HCEC 1CT (cell line): ENCODE results near the gene PRDX3.
"Not testable (repeated sequence)": the region's sequence is repeated elsewhere in the genome, so short reads cannot be mapped to it uniquely, and the experiment has no call there.

Source experiments
- DNase-seq: peaks from one replicate; pipeline ENCODE4 v3.0.0-alpha.2; 2017

PRDX3 gene

DNA sequence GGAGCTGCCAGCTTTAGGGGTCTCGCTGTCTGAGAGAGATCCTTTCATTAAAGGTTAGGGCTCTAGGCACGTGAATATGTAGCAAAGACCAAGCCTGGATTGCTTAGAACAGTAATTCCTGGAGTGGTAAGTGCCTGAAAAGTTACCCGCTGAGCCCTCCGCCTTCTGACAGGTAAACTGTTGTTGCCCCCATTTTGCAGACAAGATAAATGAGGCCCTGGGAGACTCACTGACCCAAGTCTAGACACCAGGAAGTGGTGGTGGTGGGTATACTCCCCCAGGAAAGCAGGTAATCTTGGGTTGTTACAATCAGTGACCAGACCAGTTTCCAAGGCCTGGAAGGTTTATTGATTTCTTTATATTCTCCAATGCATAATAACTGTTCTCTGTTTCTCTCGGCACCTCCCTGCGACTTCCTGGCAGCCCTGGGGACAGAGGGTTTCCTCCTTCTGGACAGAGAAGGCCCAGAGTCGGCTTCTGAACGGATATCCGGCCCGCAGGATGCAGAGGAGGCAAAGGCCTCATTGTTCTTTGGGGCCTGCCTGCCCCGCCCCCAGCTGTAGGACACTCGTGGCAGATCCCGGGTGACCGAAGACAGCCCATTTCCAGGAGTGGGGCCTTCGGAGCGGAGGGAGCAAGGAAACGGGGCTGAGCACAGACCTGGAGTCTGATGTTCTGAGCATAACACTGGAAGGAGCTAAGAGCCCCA, 27.4 kb upstream of the PRDX3 start:
- no peak for DNase-seq

DNA sequence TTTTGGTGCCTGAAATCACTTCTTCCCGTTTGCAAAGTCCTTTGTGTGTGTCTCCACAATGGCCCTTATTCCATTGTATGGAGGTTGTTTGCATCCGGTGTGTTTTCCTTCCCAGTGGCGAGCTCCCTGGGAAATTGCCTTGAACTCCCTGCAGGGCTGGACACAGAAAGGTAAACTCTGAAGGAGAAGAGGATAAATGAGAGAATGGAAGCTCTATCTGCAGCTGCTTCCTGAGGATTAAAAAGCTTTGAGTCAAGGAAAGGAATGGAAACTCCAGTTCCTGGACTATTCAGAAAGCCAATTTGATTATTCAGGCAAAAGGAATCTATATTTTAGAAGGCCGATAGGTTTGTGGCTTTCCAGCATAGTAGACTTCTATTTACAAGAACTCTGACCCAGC, 24.4 kb upstream of the PRDX3 start:
- peak; percentile 74 for DNase-seq

DNA sequence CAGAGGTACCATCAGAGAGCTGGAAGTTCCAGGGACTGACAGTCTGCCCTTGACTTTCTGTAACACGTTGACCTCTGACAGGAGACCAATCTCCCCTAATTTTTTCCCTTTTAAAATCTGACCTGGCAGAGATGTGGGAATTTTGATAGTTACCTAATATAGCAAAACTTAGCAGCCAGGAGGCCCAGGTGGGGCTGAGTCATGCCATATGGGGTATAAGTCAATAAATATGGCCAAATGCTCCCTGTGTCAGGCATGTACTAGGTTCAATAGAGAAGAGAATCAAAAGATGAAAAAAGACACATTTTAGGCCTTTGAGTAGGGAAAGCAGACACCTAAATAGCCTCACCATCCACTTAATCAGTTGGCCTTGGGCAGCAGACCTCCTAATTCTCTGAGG, 22.6 kb upstream of the PRDX3 start:
- DNase-seq = no peak

GRCh38 chr10:119199231-119199992, 20.8 kb upstream of the PRDX3 start:
- peak; percentile 79 for DNase-seq

DNA sequence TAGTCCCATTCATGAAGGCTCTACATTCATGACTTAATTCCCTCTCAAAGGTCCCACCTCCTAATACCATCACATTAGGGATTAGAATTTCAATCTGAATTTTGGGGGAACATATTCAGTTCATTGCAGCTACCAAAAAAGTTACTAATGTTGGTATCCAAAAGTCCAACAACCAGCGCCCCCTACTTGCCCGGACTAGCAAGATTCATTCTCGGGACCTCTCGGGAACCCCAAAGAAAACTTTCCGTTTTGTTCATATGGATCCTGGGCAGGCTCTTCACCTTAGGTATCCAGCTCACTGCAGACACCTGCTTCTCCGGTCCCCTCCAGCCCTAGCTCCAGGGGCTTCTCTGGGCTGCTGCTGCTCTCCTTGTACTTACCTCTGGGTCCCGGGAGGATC, 19.8 kb upstream of the PRDX3 start:
- peak; percentile 15 for DNase-seq

GRCh38 chr10:119197921-119198320, 19.3 kb upstream of the PRDX3 start:
- DNase-seq = peak; percentile 86

- no peak for DNase-seq
Measured at GRCh38 chr10:119191881-119192280, 13.3 kb upstream of the PRDX3 start.

DNA sequence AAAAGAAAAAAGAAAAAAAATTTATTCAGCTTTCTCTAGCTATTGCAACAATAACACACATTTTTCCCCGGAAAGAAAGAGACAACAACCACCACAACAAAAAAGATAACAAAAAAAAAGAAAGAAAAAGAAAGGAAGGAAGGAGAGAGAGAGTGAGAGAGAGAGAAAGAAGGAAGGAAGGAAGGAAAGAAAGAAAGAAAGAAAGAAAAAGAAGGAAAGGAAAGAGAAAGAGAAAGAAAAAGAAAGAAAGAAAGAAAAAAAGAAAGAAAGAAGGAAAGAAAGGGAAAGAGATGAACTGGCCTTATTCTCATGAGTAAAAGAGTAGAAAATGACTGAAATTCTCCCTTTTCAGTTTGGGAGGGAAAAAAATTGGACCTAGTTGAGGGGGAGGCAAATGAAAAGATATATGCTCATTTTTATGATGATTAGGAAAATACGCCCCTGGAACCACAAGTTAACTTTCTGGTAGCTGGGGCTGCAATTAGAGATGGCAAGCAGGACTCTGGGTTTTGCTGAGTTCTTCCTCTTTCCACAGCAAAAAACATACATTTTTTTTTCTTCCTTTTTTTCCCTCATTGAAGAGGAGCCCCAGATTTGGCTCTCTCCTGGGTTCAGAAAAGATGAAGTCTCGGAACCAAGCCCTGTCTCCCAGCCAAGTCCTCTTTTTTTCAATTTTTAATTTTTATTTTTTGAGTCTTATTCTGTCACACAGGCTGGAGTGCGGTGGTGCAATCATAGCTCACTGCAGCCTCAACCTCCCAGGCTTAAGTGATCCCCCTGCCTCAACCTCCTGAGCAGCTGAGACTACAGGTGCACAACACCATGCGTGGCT, 12.6 kb upstream of the PRDX3 start:
- DNase-seq = no peak

DNA sequence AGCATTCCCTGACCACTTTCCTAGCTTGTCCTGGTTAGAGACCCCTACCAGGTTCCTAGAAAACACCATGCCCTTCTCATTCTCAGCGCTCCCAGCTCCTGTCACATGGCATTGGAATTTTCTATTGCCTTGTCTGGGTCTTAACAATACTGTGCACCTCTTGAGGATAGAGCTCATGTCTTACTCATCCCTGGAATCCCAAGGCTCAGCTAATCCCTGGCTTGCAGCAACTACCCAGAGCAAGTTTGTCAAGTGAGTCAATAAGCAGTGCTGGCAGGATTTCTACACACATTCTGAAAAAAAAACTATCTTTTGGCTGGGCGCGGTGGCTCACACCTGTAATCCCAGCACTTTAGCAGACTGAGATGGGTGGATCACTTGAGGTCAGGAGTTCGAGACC, 11.7 kb upstream of the PRDX3 start:
- DNase-seq = peak; percentile 98

- DNase-seq = no peak
Measured at GRCh38 chr10:119189811-119190282, 11.2 kb upstream of the PRDX3 start.

DNA sequence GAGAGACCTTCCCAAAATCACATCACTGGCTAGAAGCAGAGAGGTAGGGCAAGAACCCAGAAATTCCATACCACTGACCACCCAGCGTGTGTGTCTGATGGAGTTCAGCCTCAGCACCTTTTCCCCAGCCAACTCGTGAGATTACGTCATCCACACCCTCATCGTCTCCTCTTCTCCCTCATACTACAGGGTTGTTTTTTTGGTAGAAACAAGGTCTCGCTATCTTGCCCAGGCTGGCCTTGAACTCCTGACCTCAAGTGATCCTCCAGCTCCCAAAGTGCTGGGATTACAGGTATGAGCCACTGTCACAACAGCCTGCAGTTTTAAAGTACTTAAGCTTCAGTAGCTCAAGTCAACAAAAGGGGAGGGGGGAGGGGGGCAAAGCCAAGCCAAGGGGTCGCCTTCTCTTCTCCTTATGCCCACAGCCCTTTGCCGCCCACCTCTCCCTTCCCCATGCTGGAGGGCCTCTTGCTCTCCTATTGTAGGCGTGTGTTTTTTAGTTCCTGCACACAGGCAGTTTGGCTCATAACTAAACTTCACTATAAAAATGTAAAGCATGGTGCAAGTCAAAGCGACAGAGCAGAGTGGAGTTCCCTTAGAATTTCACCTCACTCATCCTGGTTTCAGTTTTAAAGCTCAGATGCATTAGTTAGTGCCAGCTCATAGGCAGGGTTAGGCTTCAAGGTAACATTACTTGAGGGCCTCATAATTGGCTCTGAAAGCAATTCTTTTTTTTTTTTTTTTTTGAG, 5.2 kb upstream of the PRDX3 start:
- no peak for DNase-seq

GRCh38 chr10:119180850-119181400, 2.3 kb upstream of the PRDX3 start:
- DNase-seq = not testable (repeated sequence)

DNA sequence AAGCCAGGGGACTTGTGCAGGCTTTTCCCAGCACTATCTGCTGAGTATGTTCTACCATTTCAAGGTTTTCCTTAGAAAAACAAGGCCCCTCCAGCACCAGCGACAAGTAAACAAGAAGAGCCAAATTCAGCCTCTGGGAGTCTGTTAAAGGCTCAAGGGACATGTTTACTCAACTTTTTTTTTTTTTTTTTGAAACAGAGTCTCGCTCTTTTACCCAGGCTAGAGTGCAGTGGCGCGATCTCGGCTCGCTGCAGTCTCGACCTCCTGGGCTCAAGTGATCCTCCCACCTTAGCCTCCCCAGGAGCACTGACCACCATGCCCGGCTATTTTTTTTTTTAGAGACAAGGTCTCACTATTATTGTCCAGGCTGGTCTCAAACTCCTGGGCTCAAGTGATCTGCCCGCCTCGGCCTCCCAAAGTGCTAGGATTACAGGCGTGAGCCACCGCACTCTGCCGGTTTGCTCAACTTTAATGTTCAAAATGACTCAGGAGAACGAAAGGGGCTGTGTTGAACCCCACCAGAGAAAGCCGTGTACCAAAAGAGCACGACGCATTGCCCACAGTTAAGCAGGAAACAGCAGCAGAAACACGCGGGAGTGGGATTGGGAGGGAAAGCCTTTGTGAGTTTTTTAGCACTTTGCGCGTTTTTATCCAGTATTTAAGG, 772 bp downstream of the PRDX3 start:
- DNase-seq = peak; percentile 18

DNA sequence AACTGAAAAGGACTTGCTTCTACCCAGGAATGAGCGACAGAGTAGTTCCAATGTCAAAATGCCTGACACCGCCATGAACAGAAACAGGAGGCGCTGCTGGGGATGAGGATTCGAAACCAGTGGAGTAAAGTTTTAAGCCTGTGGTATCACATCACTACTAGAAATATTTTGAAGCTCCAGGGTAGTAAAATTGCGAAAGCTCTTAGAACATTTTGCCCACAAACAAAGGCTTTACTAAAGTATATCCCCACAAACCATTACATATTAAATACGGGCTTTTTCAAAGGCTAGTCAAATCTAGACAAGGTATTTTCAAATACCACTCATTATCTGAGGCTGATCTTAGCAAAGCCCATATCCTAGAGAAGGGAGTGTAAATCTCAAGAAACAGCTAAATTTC, 2.4 kb downstream of the PRDX3 start:
- no peak for DNase-seq

GRCh38 chr10:119174109-119174508, 4.5 kb downstream of the PRDX3 start:
- no peak for DNase-seq

DNA sequence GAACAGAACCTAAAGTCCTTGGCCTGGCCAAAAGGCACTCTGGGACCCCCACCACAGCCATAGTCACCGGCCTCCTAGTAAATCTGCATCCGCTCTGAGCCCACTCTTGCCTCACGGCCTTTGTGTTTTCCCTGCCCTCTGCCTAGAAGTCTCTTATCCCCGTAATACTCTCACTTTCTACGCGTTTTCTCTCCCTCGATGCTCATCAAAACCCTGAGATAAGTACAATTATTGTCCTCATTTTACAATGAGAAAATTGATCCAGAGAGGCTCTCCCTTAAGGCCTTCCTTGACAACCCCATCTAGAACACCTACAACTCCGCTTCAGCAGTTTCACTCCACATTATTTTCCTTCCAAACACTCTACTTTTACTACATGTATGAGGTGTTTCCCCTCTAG, 11.6 kb downstream of the PRDX3 start:
- DNase-seq = no peak

GRCh38 chr10:119166564-119166963, 12.0 kb downstream of the PRDX3 start:
- no peak for DNase-seq

DNA sequence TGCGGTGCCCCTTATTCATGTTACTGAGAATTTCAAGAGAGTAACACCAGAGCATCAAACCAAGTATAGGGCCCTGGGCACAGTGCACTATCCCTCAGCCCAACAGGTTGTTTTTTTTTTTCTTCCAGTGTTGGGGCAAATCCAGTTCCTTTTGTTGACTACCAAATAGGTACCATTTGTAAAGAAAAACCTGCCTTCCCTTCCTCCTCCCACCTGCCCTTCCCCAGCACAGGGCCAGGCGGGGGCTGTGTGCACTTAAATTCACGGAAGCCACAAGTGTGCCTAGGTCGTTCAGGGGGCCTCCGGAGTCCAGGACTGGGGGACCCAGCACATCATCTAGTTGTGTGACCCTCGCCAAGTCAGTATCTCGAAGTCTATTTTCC, 12.5 kb downstream of the PRDX3 start:
- no peak for DNase-seq

- peak; percentile 66 for DNase-seq
Measured at GRCh38 chr10:119165171-119166117, 13.2 kb downstream of the PRDX3 start, which contains the start of gene SFXN4. Gene SFXN4 (minus strand): TSS chr10:119165714. CDS start chr10:119165647, 67 bp downstream.

- no peak for DNase-seq
Measured at GRCh38 chr10:119162452-119163092, 16.0 kb downstream of the PRDX3 start.
